GM13977 (cell line): ENCODE measurements around the gene AMPD3.

Experiments used
- DNase-seq: peaks from one replicate; pipeline ENCODE4 v3.0.0; 2012; ENCODE audit warnings: low spot score
- in situ Hi-C: fragments of 300-500 bp; cut with MboI; formaldehyde crosslinking; loops from one replicate; pipeline ENCODE4 v1.12.0; 2022; ENCODE audit warnings: low sequenced_read_pairs, low pct_unique_long_range_greater_than_20kb, mixed read lengths, inconsistent platforms; ENCODE audit not compliant: unreplicated experiment
- TF ChIP-seq, protein P1 (sequence below): IDR thresholded peaks from 2 replicates; pipeline ENCODE4 v1.5.1; 2012; ENCODE audit warnings: mild to moderate bottlenecking, control low read depth; ENCODE audit not compliant: insufficient read depth; ENCODE audit errors: extremely low read depth, missing control alignments

Gene AMPD3

DNA sequence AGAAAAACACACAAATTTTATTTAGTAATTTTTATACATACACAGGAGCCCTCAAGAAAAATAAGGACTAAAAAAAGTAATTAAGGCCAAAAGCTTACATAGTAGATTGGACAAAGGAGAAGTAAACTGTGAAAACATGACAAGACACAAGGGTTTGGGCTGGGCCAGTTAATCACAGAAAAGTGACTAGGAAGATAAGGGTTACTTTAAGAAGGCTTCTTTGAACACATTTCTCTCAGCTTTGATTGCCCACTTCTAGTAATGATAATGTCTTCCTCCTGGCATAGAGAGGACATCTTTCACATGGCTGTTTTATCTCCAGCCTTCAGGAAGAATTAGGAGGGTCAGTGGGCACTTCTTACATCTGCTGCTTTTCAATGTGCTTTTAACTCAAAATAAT, 82.5 kb downstream of the AMPD3 start:
- TF ChIP-seq, protein P1, sequence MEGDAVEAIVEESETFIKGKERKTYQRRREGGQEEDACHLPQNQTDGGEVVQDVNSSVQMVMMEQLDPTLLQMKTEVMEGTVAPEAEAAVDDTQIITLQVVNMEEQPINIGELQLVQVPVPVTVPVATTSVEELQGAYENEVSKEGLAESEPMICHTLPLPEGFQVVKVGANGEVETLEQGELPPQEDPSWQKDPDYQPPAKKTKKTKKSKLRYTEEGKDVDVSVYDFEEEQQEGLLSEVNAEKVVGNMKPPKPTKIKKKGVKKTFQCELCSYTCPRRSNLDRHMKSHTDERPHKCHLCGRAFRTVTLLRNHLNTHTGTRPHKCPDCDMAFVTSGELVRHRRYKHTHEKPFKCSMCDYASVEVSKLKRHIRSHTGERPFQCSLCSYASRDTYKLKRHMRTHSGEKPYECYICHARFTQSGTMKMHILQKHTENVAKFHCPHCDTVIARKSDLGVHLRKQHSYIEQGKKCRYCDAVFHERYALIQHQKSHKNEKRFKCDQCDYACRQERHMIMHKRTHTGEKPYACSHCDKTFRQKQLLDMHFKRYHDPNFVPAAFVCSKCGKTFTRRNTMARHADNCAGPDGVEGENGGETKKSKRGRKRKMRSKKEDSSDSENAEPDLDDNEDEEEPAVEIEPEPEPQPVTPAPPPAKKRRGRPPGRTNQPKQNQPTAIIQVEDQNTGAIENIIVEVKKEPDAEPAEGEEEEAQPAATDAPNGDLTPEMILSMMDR, result no peak
- DNase-seq, result no peak
- in situ Hi-C loops, result no loop called here

DNA sequence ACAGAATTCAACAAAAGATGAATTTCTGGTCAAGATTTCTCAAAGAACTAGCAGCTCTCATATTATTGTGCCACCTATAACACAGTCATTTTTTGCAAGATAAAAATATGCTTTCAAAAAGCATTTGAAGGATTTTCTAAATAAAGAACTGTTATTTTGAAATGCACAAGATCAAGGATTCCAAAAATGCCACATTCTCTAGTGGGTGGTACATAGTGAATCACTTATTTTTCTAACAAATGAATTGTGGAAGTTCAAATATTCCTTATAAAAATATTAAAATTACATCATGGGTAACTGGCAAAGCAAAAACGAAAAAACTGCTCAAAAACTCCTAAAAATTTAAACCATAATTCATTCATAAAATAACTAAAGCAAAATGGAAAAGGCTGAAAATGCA, 83.9 kb downstream of the AMPD3 start:
- DNase-seq, result no peak
- in situ Hi-C loops, result no loop called here
- TF ChIP-seq, protein P1, result no peak

DNA sequence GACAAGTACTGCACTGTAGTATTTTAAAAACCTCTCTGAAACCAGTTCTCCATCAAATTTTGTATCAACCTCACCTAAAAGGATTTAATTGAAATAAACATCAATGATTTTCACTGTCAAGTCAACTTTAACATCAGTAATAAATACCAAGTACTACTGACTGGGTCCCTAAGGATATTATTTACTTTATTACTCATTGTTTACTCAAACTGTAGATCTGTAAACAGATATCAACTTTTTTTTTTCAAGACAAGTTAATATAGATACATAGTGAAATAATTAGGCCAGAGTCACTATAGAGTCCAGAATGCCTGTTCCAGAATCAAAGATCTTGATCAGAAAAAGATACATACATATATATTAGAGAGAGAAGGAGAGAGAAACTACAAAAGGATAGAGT, 84.3 kb downstream of the AMPD3 start:
- DNase-seq, result no peak
- in situ Hi-C loops, result no loop called here
- TF ChIP-seq, protein P1, result no peak

DNA sequence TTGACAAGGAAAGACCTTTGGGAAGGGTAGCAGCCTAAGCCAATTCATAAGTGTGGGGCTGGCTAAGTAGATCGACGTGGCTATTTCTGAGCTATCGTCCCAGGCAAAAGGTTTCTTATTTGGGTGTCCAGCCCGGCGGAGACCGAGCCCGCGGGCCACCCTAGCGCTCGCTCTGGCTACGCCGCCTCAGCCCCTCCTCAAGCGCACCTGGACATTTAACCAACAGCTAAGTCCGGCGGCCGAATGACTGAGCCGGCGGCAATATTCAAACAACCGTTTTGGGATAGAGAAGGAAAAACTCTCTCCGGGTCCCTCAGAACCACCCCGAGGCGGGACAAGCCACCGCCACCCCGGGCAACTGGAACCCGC, 85.5 kb downstream of the AMPD3 start:
- in situ Hi-C loops, result no loop called here

DNA sequence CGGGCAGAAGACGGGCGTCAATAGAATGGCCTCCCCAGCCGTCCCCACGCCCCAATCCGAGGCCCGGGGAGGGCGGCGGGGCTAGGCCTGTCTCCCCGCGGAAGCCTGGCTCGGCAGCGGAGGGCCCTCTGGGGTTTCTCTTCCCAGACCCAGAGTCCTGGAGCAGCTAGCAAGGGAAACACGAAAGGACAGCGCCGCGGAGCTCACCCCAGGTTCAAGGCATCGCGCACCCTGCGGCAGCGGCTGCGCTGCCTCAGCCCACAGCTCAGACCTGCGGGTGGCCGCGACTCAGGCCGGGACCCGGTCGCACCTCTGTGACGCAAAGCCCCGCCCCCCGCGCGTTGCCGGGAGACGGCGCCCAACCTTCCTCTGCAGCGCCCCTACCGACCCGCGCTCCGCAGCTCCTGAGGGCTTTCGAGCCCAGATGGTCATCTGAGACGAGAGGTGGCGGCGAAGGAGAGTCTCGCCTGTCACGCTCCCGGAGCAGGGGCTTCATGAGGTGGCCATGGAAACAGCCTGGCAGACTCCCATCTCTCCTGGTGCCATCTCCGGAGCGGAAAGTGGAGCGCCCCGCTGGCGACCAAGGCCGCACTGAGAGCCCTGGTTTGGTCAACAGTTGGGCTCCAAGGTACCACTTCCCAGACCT, 86.0 kb downstream of the AMPD3 start, which contains the start of gene RNF141:
Gene RNF141, minus strand, starts transcription at position 273 of the 646 bp plus-strand sequence. CDS start 7,029 bp downstream, outside the sequence.
- peak; percentile 97 for DNase-seq
- TF ChIP-seq, protein P1, result peak; percentile 91
- in situ Hi-C loops, result no loop called here

More for the DNA sequence above, 85.5 kb downstream of the AMPD3 start:
- DNase-seq, result no peak
- TF ChIP-seq, protein P1, result no peak

DNA sequence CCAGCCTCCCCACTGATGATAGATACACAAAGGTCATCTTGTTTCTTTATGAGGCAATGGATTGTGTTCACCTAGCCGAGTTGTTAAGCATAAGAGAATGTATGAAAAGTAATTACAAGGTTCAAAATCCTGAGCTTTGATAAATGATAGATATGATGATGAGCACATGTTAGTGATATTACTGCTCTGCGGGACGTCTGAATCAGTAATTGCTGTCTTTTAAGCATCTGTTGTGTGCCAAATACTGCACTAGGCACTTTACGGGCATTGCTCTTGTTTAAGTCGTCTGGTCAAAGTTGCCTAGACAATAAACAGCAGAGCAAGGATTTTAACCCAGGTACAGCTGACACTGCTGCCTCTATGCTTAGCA, 86.5 kb downstream of the AMPD3 start:
- DNase-seq, result no peak
- TF ChIP-seq, protein P1, result no peak
- in situ Hi-C loops, result no loop called here
